HepG2 (cell line): Measurements from ENCODE around the gene PTPRU. TPM values are rescaled to one million over a fixed set of nuclear protein-coding genes. Genes with fewer than 3 reads are reported as not detected.

Experiments used
- ATAC-seq: fragments of 200-7000 bp; cut with Tn5 transposase; 3 replicates; pipeline ENCODE4 v1.9.1; 2020; ENCODE audit warnings: mild to moderate bottlenecking, moderate library complexity
- BruUV-seq: library from RNA; stranded (reverse); fragments of 400-500 nt; replicated peaks from 2 replicates; lab custom pipeline; 2021; lab: Mats Ljungman, UMichigan
- CTCF ChIA-PET: fragments of 300-600 bp; formaldehyde crosslinking; extraction: SDS; loops from one replicate; lab custom pipeline; 2021; ENCODE audit warnings: low total read pairs, inconsistent platforms, low intra/inter-chr PET ratio; lab: Yijun Ruan, JAX
- POLR2A ChIA-PET: fragments of 350-600 bp; sonication (Branson Sonifier 250); formaldehyde crosslinking; loops from one replicate; lab custom pipeline; 2020; ENCODE audit warnings: antibody characterized with exemption, inconsistent platforms; lab: Yijun Ruan, JAX
- DNase-seq: peaks from one replicate; pipeline ENCODE4 v3.0.0-alpha.2; 2015; ENCODE audit warnings: low spot score
- FAIRE-seq: peaks from 3 replicates; lab custom pipeline; 2011; peaks lifted over from hg19 to GRCh38; lab: Jason Lieb, UNC
- H2AFZ ChIP-seq: one replicate; pipeline ENCODE4 v1.6.1; 2011; ENCODE audit warnings: low read length, inconsistent platforms
- H3K27ac ChIP-seq: fragments of 300-600 bp; 3 replicates; pipeline ENCODE4 v1.8.0; 2011; ENCODE audit warnings: mixed run types, mild to moderate bottlenecking, mixed read lengths, low read length, inconsistent platforms; ENCODE audit not compliant: insufficient read depth; ENCODE audit errors: extremely low read length
- H3K27me3 ChIP-seq, 2 experiments: fragments of 200-600 bp in 1 of 2; 2 replicates in 1 of 2; 3 replicates in 1 of 2; pipeline versions ENCODE4 v1.6.0 to v1.8.0; 2011; ENCODE audit warnings: low read length in 2 of 2, mild to moderate bottlenecking in 2 of 2, moderate library complexity in 2 of 2, inconsistent platforms in 1 of 2; ENCODE audit not compliant: insufficient read depth in 2 of 2, control insufficient read depth in 1 of 2
- H3K36me3 ChIP-seq, 2 experiments: fragments of 200-600 bp in 1 of 2; replicated peaks in 1 of 2; 2 replicates in 1 of 2; 3 replicates in 1 of 2; pipeline versions ENCODE4 v1.5.1 to v1.8.0; 2011; ENCODE audit warnings: low read length in 2 of 2, inconsistent platforms in 1 of 2; ENCODE audit not compliant: insufficient read depth in 2 of 2, control insufficient read depth in 1 of 2
- H3K4me1 ChIP-seq: 2 replicates; pipeline ENCODE4 v1.5.1; 2012; ENCODE audit warnings: low read length, inconsistent platforms; ENCODE audit not compliant: insufficient read depth
- H3K4me2 ChIP-seq: 2 replicates; pipeline ENCODE4 v1.6.0; 2011; ENCODE audit warnings: low read depth, low read length, inconsistent platforms
- H3K4me3 ChIP-seq, 3 experiments: fragments of 200-600 bp in 1 of 3; sonication (generic), shearing (Covaris generic) in 1 of 3; replicated peaks in 1 of 3; 2 replicates each; pipeline ENCODE4 v1.5.1; 2011 to 2016; ENCODE audit warnings: low read length in 3 of 3, inconsistent platforms in 2 of 3, low read depth in 2 of 3, mild to moderate bottlenecking in 2 of 3, control low read depth in 1 of 3, mixed read lengths in 1 of 3; ENCODE audit not compliant: insufficient read depth in 1 of 3
- H3K79me2 ChIP-seq: one replicate; pipeline ENCODE4 v1.6.1; 2011; ENCODE audit warnings: low read length, inconsistent platforms; ENCODE audit not compliant: insufficient read depth
- H3K9ac ChIP-seq: 2 replicates; pipeline ENCODE4 v1.6.0; 2011; ENCODE audit warnings: mild to moderate bottlenecking, low read depth, low read length, inconsistent platforms; ENCODE audit not compliant: insufficient read depth
- H3K9me3 ChIP-seq: 2 replicates; pipeline ENCODE4 v1.5.1; 2012; ENCODE audit warnings: mild to moderate bottlenecking, low read length
- H4K20me1 ChIP-seq: 2 replicates; pipeline ENCODE4 v1.6.0; 2011; ENCODE audit warnings: inconsistent platforms, mild to moderate bottlenecking, low read length, moderate library complexity; ENCODE audit not compliant: insufficient read depth
- KLF16 ChIP-seq, 2 experiments: sonication (generic) in 1 of 2; formaldehyde crosslinking in 1 of 2; IDR thresholded peaks; 2 replicates each; pipeline versions ENCODE4 v1.6.1 to v1.8.0; 2016 to 2023; ENCODE audit warnings: missing genetic modification reagents in 2 of 2, missing compliant biosample characterization in 1 of 2
- MTF1 ChIP-seq: sonication (generic); formaldehyde crosslinking; IDR thresholded peaks from 2 replicates; pipeline ENCODE4 v1.5.0; 2020; ENCODE audit warnings: missing genetic modification reagents
- NFE2L2 ChIP-seq: fragments of 150-350 bp; IDR thresholded peaks from 2 replicates; pipeline ENCODE4 v1.6.1; 2014; ENCODE audit warnings: low read length
- POGK ChIP-seq: sonication (generic); formaldehyde crosslinking; conservative IDR thresholded peaks from 2 replicates; pipeline ENCODE4 v1.8.0; 2022; ENCODE audit warnings: mild to moderate bottlenecking, moderate library complexity, missing genetic modification reagents
- RARA ChIP-seq: IDR thresholded peaks from 2 replicates; pipeline ENCODE4 v1.6.1; 2016; ENCODE audit warnings: missing genetic modification reagents, missing compliant biosample characterization
- ZBTB40 ChIP-seq, 2 experiments: fragments of 450-650 bp in 1 of 2; sonication (generic) in 1 of 2; formaldehyde crosslinking in 1 of 2; IDR thresholded peaks; 2 replicates each; pipeline versions ENCODE4 v1.6.1 to v1.8.0; 2016 to 2022; ENCODE audit warnings: antibody characterized with exemption in 1 of 2, mild to moderate bottlenecking in 1 of 2, missing genetic modification reagents in 1 of 2
- ZIK1 ChIP-seq: sonication (generic); formaldehyde crosslinking; IDR thresholded peaks from 2 replicates; pipeline ENCODE4 v1.5.0; 2020; ENCODE audit warnings: mild to moderate bottlenecking, low read depth, missing genetic modification reagents, borderline replicate concordance
- ZNF337 ChIP-seq: sonication (generic); formaldehyde crosslinking; IDR thresholded peaks from 2 replicates; pipeline ENCODE4 v1.5.1; 2020; ENCODE audit warnings: missing genetic modification reagents, low read depth, mild to moderate bottlenecking, borderline replicate concordance
- ZNF549 ChIP-seq: sonication (generic); formaldehyde crosslinking; IDR thresholded peaks from 2 replicates; pipeline ENCODE4 v1.5.0; 2020; ENCODE audit warnings: missing genetic modification reagents
- ZNF773 ChIP-seq: sonication (generic); formaldehyde crosslinking; IDR thresholded peaks from 2 replicates; pipeline ENCODE4 v1.4.0; 2020; ENCODE audit warnings: missing genetic modification reagents, borderline replicate concordance
- WGBS: methylation state at CpG from one replicate; pipeline ENCODE4 v1.1.6; 2017; ENCODE audit warnings: low lambda C conversion rate; 5-methylcytosine and 5-hydroxymethylcytosine counted together
- in situ Hi-C: cut with HindIII; loops from 2 replicates; pipeline ENCODE4 v1.10.0; 2017; ENCODE audit warnings: low pct_unique_long_range_greater_than_20kb; ENCODE audit not compliant: extremely low pct_ligation_motif_present
- intact Hi-C: fragments of 100-400 bp; cut with micrococcal nuclease; formaldehyde crosslinking; loops from one replicate; pipeline ENCODE4 v1.10.0; 2022; ENCODE audit not compliant: unreplicated experiment
- polyA plus RNA-seq, 8 experiments: library from polyadenylated mRNA; depleted of rRNA in 3 of 8; stranded (reverse) in 7 of 8; unstranded in 1 of 8; fragments of >200 nt; fragmentation: Illumina TruSeq in 4 of 8; extraction: Trizol in 4 of 8; gene quantifications; 2 replicates each; pipeline versions ENCODE4 v1.2.1 to v1.2.3, GENCODE V29; 2011 to 2016; ENCODE audit warnings: low read depth in 4 of 8, missing spikeins in 1 of 8, mixed read lengths in 1 of 8; ENCODE audit not compliant: insufficient read depth in 1 of 8
- total RNA-seq, 5 experiments: library from RNA; depleted of rRNA; stranded (reverse); fragments of >200 nt; fragmentation: Illumina TruSeq; extraction: Trizol; gene quantifications; 2 replicates each; pipeline ENCODE4 v1.2.3, GENCODE V29; 2016; ENCODE audit warnings: low read depth in 1 of 5

PTPRU gene
- total and polyA plus RNA-seq, 2 of the 13 experiments (the other 11 are each of a cell fraction or from before 2014, with no cell fraction given) = 21.6 to 22.3 TPM

GRCh38 chr1:29325675-29326074 lies 89.4 kb downstream of the PTPRU start:
- no peaks in the 10 kb centered on the region for H3K79me2 ChIP-seq
- DNase-seq (no peak), FAIRE-seq (no peak), ATAC-seq (no peak)
- intact Hi-C loops (no loop called here), in situ Hi-C loops (loop anchor here (25.0 kb wide), 2 partner anchors 787 to 1362 kb away; no protein-coding TSS in a partner anchor)
- H3K4me1 ChIP-seq = no peaks in the 10 kb centered on the region
- ChIA-PET CTCF (no interaction called here), POLR2A (no interaction called here)
- no TSS peak for BruUV-seq
- no peaks in the 10 kb centered on the region for H3K27me3 ChIP-seq
- no peak overlapping the region for H3K27ac ChIP-seq
- no peak overlapping the region for H3K4me2 ChIP-seq
- no peak for TF ChIP-seq ZNF549 (CRISPR knock-in tag)
- no peak for TF ChIP-seq NFE2L2
- no peak for TF ChIP-seq ZNF773 (CRISPR knock-in tag)
- no peak for TF ChIP-seq KLF16 (CRISPR knock-in tag; IDR thresholded peaks at IDR 0.05)
- no peak for TF ChIP-seq MTF1 (CRISPR knock-in tag)
- TF ChIP-seq RARA (CRISPR knock-in tag) = no peak
- TF ChIP-seq ZIK1 (CRISPR knock-in tag) = no peak
- no peak for TF ChIP-seq ZBTB40 (IDR thresholded peaks at IDR 0.05)
- TF ChIP-seq ZBTB40 (CRISPR knock-in tag; IDR thresholded peaks at IDR 0.05) = no peak
- no peak for TF ChIP-seq POGK
- no peak for TF ChIP-seq ZNF337 (CRISPR knock-in tag)
- H3K9ac ChIP-seq = no peak overlapping the region
- peaks cover 0 to 3% of the 10 kb centered on the region in 2 experiments; a peak in 3 of 5 replicates for H3K36me3 ChIP-seq
- no peak overlapping the region for H3K4me3 ChIP-seq
- no peaks in the 10 kb centered on the region for H3K9me3 ChIP-seq
- no peaks in the 10 kb centered on the region for H4K20me1 ChIP-seq
- H2AFZ ChIP-seq = no peak overlapping the region
- no CpG with 5 or more reads among the region's 4 CpGs for WGBS
